ENCODE measurements around the gene SOS2. TPM values are rescaled to one million over a fixed set of nuclear protein-coding genes. Genes with fewer than 3 reads are reported as not detected.

Gene SOS2
- total and polyA plus RNA-seq, 10 of the 15 experiments (the other 5 are each of a cell fraction or from before 2014, with no cell fraction given), result 2.1 to 16.8 (median 8.4) TPM

DNA sequence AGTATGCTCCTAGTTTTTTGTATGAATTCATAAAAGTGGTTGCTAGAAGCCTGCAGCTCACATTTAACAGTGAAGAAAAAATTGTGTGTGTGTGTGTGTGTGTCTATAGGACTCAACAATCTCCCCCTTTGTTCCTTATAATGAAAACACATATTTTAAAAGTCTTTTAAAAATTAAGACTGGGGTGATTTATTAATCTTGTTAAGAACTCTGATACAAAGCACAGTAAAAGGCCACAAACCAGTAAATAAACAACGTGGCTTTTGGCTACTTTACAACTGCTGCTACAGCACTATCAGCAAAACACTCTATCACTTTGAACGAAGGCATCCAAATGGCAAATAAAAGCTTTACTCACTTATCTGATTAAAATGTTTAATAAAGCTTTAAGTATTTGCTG lies 114.4 kb downstream of the SOS2 start:
- H3K9me3 ChIP-seq (replicated peaks; ENCODE audit: control insufficient read depth, insufficient read depth, low read length), result no peaks in the 10 kb centered on the region
- RAD21 ChIA-PET (ENCODE audit: unreplicated experiment), result interaction anchor here (0.5 to 2.5 kb wide), 9 partner anchors 11 to 318 kb away, joined by 3 to 11 read pairs (median 3); no protein-coding TSS in a partner anchor
- 50% methylated on average over 2 of the region's 2 CpGs for WGBS (ENCODE audit: insufficient coverage, insufficient replicate concordance, low lambda C conversion rate, missing lambda C conversion rate)
- peaks cover 8% of the 10 kb centered on the region for H3K4me1 ChIP-seq (ENCODE audit: control insufficient read depth, insufficient read depth, low read length)
- BruUV-seq (replicated peaks), result TSS peak; percentile 99
- POLR2A ChIA-PET, result interaction anchor here (0.6 to 6.1 kb wide), 7 partner anchors 10 to 268 kb away, joined by 3 to 34 read pairs (median 5); partner anchors contain the start of gene NEMF
- H3K9ac ChIP-seq (ENCODE audit: control insufficient read depth, insufficient read depth, low read length), result peak overlapping the region; percentile 41
- H3K4me3 ChIP-seq, result peak overlapping the region; percentile 61; the same call in 1 of the 2 replicates
- SMC1A ChIA-PET (ENCODE audit: uncharacterized antibody, unreplicated experiment), result interaction anchor here (0.8 to 2.3 kb wide), 6 partner anchors 19 to 350 kb away, joined by 3 to 7 read pairs (median 4); partner anchors contain the start of gene NEMF
- H3K27me3 ChIP-seq (replicated peaks in 1 of 2; ENCODE audit: control insufficient read depth in 2 of 2, insufficient read depth in 2 of 2, low read length in 1 of 2), result no peaks in the 10 kb centered on the region
- no peak for ATAC-seq
- H4K20me1 ChIP-seq (ENCODE audit: control insufficient read depth, insufficient read depth), result no peaks in the 10 kb centered on the region
- peak overlapping the region; percentile 84 for H3K27ac ChIP-seq (ENCODE audit: control insufficient read depth, insufficient read depth)
- DNase-seq (ENCODE audit: low read depth, low spot score), result no peak
- FAIRE-seq, result no peak
- intact Hi-C loops (cut with micrococcal nuclease; ENCODE audit: unreplicated experiment) (loop anchor here (5.0 to 10.0 kb wide), 3 partner anchors 115 to 485 kb away; partner anchors contain the start of genes KLHDC2 and SOS2), in situ Hi-C loops (cut with MboI) (loop anchor here (10.0 kb wide), 1 partner anchor 482 kb away; the partner anchor contains the start of gene DNAAF2)
- H3K79me2 ChIP-seq (ENCODE audit: control insufficient read depth, insufficient read depth, low read length), result peaks cover 32% of the 10 kb centered on the region
- TF ChIP-seq RELB (IDR thresholded peaks at IDR 0.05; ENCODE audit: low read depth) (no peak), TBL1XR1 (IDR thresholded peaks at IDR 0.05; ENCODE audit: low read depth, low read length) (no peak), MTA3 (IDR thresholded peaks at IDR 0.05; ENCODE audit: borderline replicate concordance, low read length) (peak; percentile 21; the same call in 1 of the 2 replicates), STAT1 (conservative IDR thresholded peaks at IDR 0.05) (no peak)
- CTCF ChIA-PET, result interaction anchor here (0.6 to 2.9 kb wide), 11 partner anchors 9 to 483 kb away, joined by 3 to 22 read pairs (median 4); partner anchors contain the start of gene NEMF
- H3K36me3 ChIP-seq (ENCODE audit: control insufficient read depth in 2 of 2, insufficient read depth in 2 of 2, low read length in 1 of 2), result 0 out of 4 replicates have a peak, but pooled peaks cover 0 to 7% of the 10 kb centered on the region in 2 experiments
- H2AFZ ChIP-seq (ENCODE audit: control insufficient read depth, low read depth, low read length), result peak overlapping the region; percentile 69
- peak overlapping the region; percentile 79; the same call in 1 of the 2 replicates for H3K4me2 ChIP-seq (ENCODE audit: control insufficient read depth, insufficient read depth)
